ENCODE results near the gene GORAB. TPM values are rescaled to one million over a fixed set of nuclear protein-coding genes. Genes with fewer than 3 reads are reported as not detected.

The GORAB gene
- total and polyA plus RNA-seq, 2 of the 8 experiments (the other 6 are each of a cell fraction or from before 2014, with no cell fraction given): 4.0 to 9.6 TPM

DNA sequence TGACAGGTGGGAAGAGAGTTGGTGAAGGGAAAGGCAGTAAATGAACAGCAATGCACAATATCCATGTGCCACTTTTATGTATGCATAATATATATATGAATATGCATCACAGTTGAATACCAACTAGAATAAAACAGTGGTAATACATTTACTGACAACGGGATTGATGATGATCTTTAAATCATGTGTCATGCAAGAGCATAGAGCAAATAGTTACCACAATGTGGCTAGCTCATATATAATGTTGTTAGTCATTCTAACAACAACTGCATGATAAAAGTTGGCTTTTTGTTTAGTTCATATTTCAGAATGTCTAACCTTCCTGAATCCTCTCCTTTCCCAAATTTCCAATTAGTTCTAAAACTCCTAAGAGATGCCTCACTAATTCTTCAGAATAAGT lies 46.4 kb downstream of the GORAB start:
- no peak for DNase-seq (ENCODE audit: low read depth in 1 of 2, low spot score in 2 of 2)
- Histone ChIP-seq H3K23me2 (ENCODE audit: low read depth, low read length) (no peaks in the 10 kb centered on the region), H2BK5ac (ENCODE audit: low read depth, low read length) (no peak overlapping the region), H4K20me1 (replicated peaks in 1 of 2; ENCODE audit: control insufficient read depth in 1 of 2, insufficient read depth in 2 of 2, low read length in 2 of 2) (no peaks in the 10 kb centered on the region), H2AFZ (ENCODE audit: low read length) (no peak overlapping the region), H2BK120ac (replicated peaks; ENCODE audit: low read depth, low read length) (no peak overlapping the region), H3K18ac (ENCODE audit: extremely low read depth, low read length) (no peak overlapping the region), H3K79me1 (ENCODE audit: low read depth, low read length) (no peaks in the 10 kb centered on the region), H3K4me2 (ENCODE audit: insufficient read depth in 1 of 2, low read depth in 2 of 2, low read length in 2 of 2) (no peak overlapping the region), H3K79me2 (ENCODE audit: control insufficient read depth in 1 of 2, insufficient read depth in 2 of 2, low read length in 2 of 2) (no peaks in the 10 kb centered on the region), H4K8ac (ENCODE audit: extremely low read depth, insufficient read depth, low read length) (no peak overlapping the region), H4K5ac (ENCODE audit: insufficient read length, low read depth, low read length) (no peak overlapping the region), H3K36me3 (ENCODE audit: control insufficient read depth in 2 of 4, insufficient read depth in 4 of 4, low read length in 3 of 4) (no peaks in the 10 kb centered on the region), H2BK20ac (ENCODE audit: low read length) (no peak overlapping the region), H2BK12ac (ENCODE audit: low read depth, low read length) (no peak overlapping the region), H3K27ac (ENCODE audit: low read depth, low read length) (no peak overlapping the region), H3K56ac (replicated peaks; ENCODE audit: insufficient read length, low read depth, low read length) (no peak overlapping the region), H3K4me1 (replicated peaks in 1 of 4; ENCODE audit: control insufficient read depth in 3 of 4, insufficient read depth in 4 of 4, low read length in 3 of 4) (peaks cover 0 to 5% (median 1%) of the 10 kb centered on the region in 4 experiments; a peak in 3 of 7 replicates), H3K23ac (ENCODE audit: insufficient read length) (no peak overlapping the region), H3K14ac (ENCODE audit: insufficient read length) (no peak overlapping the region), H3K27me3 (replicated peaks in 1 of 4; ENCODE audit: control insufficient read depth in 3 of 4, extremely low read depth in 1 of 4, insufficient read depth in 3 of 4, low read length in 3 of 4) (peaks cover 0 to 3% (median 0%) of the 10 kb centered on the region in 4 experiments; a peak in 1 of 7 replicates), H3K9me3 (ENCODE audit: insufficient read depth in 2 of 2, low read depth in 1 of 2, low read length in 1 of 2) (no peaks in the 10 kb centered on the region), H3K9ac (replicated peaks in 1 of 4; ENCODE audit: extremely low read depth in 1 of 4, low read depth in 3 of 4, low read length in 3 of 4) (no peak overlapping the region), H4K91ac (replicated peaks; ENCODE audit: insufficient read length, low read length) (no peak overlapping the region), H3K4me3 (ENCODE audit: extremely low read depth in 1 of 4, insufficient read depth in 2 of 4, low read depth in 3 of 4, low read length in 4 of 4) (no peak overlapping the region), H2AK5ac (ENCODE audit: low read depth, low read length) (no peak overlapping the region), H3K4ac (replicated peaks; ENCODE audit: insufficient read length, low read depth, low read length) (no peak overlapping the region), H2BK15ac (ENCODE audit: low read length) (no peak overlapping the region)
- ChIA-PET CTCF (ENCODE audit: partially characterized antibody) (no interaction called here), POLR2A (ENCODE audit: partially characterized antibody) (no interaction called here)
- no peak for FAIRE-seq
- WGBS, 2 experiments (ENCODE audit: extremely low coverage in 1 of 2, insufficient coverage in 1 of 2, insufficient read length in 1 of 2, insufficient replicate concordance in 2 of 2, low coverage in 1 of 2, low lambda C conversion rate in 2 of 2, missing lambda C conversion rate in 1 of 2): 86% methylated on average over 1 of the region's 1 CpG; no CpG with 5 or more reads in 1 of the 2 experiments
- TF ChIP-seq, protein P1, sequence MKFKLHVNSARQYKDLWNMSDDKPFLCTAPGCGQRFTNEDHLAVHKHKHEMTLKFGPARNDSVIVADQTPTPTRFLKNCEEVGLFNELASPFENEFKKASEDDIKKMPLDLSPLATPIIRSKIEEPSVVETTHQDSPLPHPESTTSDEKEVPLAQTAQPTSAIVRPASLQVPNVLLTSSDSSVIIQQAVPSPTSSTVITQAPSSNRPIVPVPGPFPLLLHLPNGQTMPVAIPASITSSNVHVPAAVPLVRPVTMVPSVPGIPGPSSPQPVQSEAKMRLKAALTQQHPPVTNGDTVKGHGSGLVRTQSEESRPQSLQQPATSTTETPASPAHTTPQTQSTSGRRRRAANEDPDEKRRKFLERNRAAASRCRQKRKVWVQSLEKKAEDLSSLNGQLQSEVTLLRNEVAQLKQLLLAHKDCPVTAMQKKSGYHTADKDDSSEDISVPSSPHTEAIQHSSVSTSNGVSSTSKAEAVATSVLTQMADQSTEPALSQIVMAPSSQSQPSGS (IDR thresholded peaks at IDR 0.05; ENCODE audit: low read length): no peak
- TF ChIP-seq TBP (IDR thresholded peaks at IDR 0.05; ENCODE audit: low read depth, low read length) (no peak), NANOG (IDR thresholded peaks at IDR 0.05; ENCODE audit: insufficient read depth, low read depth, low read length, poor library complexity, severe bottlenecking) (no peak), TAF1 (IDR thresholded peaks at IDR 0.05; ENCODE audit: low read depth, low read length) (no peak), RXRA (IDR thresholded peaks at IDR 0.05; ENCODE audit: insufficient read depth, low read depth, low read length) (no peak), MAFK (IDR thresholded peaks at IDR 0.05; ENCODE audit: low read depth, low read length) (no peak), SAP30 (IDR thresholded peaks at IDR 0.05; ENCODE audit: insufficient read depth, insufficient replicate concordance, low read length) (no peak), CREB1 (IDR thresholded peaks at IDR 0.05) (no peak), KDM4A (IDR thresholded peaks at IDR 0.05; ENCODE audit: low read depth, low read length, severe bottlenecking) (no peak), ASH2L (IDR thresholded peaks at IDR 0.05; ENCODE audit: low read length) (no peak)
- TF ChIP-seq, protein P2, sequence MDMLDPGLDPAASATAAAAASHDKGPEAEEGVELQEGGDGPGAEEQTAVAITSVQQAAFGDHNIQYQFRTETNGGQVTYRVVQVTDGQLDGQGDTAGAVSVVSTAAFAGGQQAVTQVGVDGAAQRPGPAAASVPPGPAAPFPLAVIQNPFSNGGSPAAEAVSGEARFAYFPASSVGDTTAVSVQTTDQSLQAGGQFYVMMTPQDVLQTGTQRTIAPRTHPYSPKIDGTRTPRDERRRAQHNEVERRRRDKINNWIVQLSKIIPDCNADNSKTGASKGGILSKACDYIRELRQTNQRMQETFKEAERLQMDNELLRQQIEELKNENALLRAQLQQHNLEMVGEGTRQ (IDR thresholded peaks at IDR 0.05; ENCODE audit: low read length): no peak

Measured in H1 (cell line).